Left cardiac atrium (tissue), 4 donors: ENCODE results near the gene GRIA3. TPM values are rescaled to one million over a fixed set of nuclear protein-coding genes. Genes with fewer than 3 reads are reported as not detected.
"Not testable (repeated sequence)": the region's sequence is repeated elsewhere in the genome, so short reads cannot be mapped to it uniquely, and the experiment has no call there.

Experiments used
- ATAC-seq, 2 donors: fragments of 200-7000 bp; cut with Tn5 transposase; one replicate each; pipeline ENCODE4 v1.9.1; 2020; ENCODE audit warnings: mild to moderate bottlenecking in 2 of 2, moderate library complexity in 2 of 2
- DNase-seq: peaks from one replicate; pipeline ENCODE4 v3.0.0-alpha.2; 2020
- intact Hi-C, 2 donors: fragments of 100-400 bp; cut with DNase I; formaldehyde crosslinking; loops; one replicate each; pipeline versions ENCODE4 v1.14.1 to v1.15.1; 2022 to 2023
- total RNA-seq, 2 donors: library from RNA; stranded (reverse); fragmentation: NEBNext Ultra II Directional; extraction: Animal tissue kit (Norgen Biotek cat#: 25700); gene quantifications; one replicate each; pipeline ENCODE4 v1.2.1, GENCODE V29; 2021
- donor health status: DM: no; HTN: yes; CAD: no.
- donor health status: DM: no; HTN: yes; CAD: no; lungs with severe emphysema.
- donor health status: DM: yes; HTN: yes; CAD: no.
- donor health status: Dilated cardiomyopathy.

The GRIA3 gene
- total RNA-seq, 2 donors from 2014 or later, result 0.65 to 2.6 TPM

- ATAC-seq (no peak), DNase-seq (no peak)
- intact Hi-C loops, result no loop called here
Measured at GRCh38 chrX:123331349-123331748, 147.3 kb downstream of the GRIA3 start.

GRCh38 chrX:123331859-123332258 lies 147.8 kb downstream of the GRIA3 start:
- ATAC-seq, result no peak
- no peak for DNase-seq
- intact Hi-C loops, result no loop called here

GRCh38 chrX:123336666-123337065 lies 152.6 kb downstream of the GRIA3 start:
- DNase-seq (no peak), ATAC-seq (no peak)
- intact Hi-C loops, result no loop called here

GRCh38 chrX:123337886-123338639 lies 154.0 kb downstream of the GRIA3 start:
- DNase-seq, result no peak
- ATAC-seq, result no peak
- intact Hi-C loops, result no loop called here

GRCh38 chrX:123339221-123339905 lies 155.3 kb downstream of the GRIA3 start:
- no peak for ATAC-seq
- intact Hi-C loops, result no loop called here
- DNase-seq, result no peak

GRCh38 chrX:123340696-123341095 lies 156.6 kb downstream of the GRIA3 start:
- ATAC-seq (no peak), DNase-seq (no peak)
- intact Hi-C loops, result no loop called here

- intact Hi-C loops, result no loop called here
- no peak for DNase-seq
- no peak for ATAC-seq
Measured at GRCh38 chrX:123348468-123348867, 164.4 kb downstream of the GRIA3 start.

GRCh38 chrX:123350226-123350625 lies 166.1 kb downstream of the GRIA3 start:
- no peak for ATAC-seq
- intact Hi-C loops, result no loop called here

GRCh38 chrX:123357941-123358340 lies 173.9 kb downstream of the GRIA3 start:
- intact Hi-C loops, result no loop called here
- ATAC-seq (no peak), DNase-seq (no peak)

More at GRCh38 chrX:123350226-123350625, 166.1 kb downstream of the GRIA3 start:
- DNase-seq, result no peak

- intact Hi-C loops, result no loop called here
- ATAC-seq, result no peak
- DNase-seq, result no peak
Measured at GRCh38 chrX:123358457-123358856, 174.4 kb downstream of the GRIA3 start.

GRCh38 chrX:123361371-123361770 lies 177.3 kb downstream of the GRIA3 start:
- intact Hi-C loops, result no loop called here
- ATAC-seq, result no peak

GRCh38 chrX:123386196-123386595 lies 202.1 kb downstream of the GRIA3 start:
- ATAC-seq, intact Hi-C loops, DNase-seq: not testable (repeated sequence)

More at GRCh38 chrX:123361371-123361770, 177.3 kb downstream of the GRIA3 start:
- DNase-seq, result no peak

GRCh38 chrX:123392921-123393320 lies 208.8 kb downstream of the GRIA3 start:
- DNase-seq (no peak), ATAC-seq (no peak)
- intact Hi-C loops, result no loop called here

GRCh38 chrX:123399709-123400108 lies 215.6 kb downstream of the GRIA3 start:
- ATAC-seq (no peak), DNase-seq (no peak)
- intact Hi-C loops, result no loop called here

- DNase-seq (no peak), ATAC-seq (no peak)
- intact Hi-C loops, result no loop called here
Measured at GRCh38 chrX:123405231-123405630, 221.2 kb downstream of the GRIA3 start.

GRCh38 chrX:123408821-123409737 lies 225.0 kb downstream of the GRIA3 start:
- intact Hi-C loops, result no loop called here
- DNase-seq, result no peak
- no peak for ATAC-seq

GRCh38 chrX:123422875-123423274 lies 238.8 kb downstream of the GRIA3 start:
- intact Hi-C loops, result loop anchor here in 1 of 2 donors (5.0 kb wide), 1 partner anchor 251 kb away; no protein-coding TSS in a partner anchor
- no peak for ATAC-seq
- no peak for DNase-seq

GRCh38 chrX:123424546-123424945 lies 240.5 kb downstream of the GRIA3 start:
- DNase-seq (no peak), ATAC-seq (peak in 1 of 2 donors; percentile 45)
- intact Hi-C loops, result loop anchor here in 1 of 2 donors (5.0 kb wide), 1 partner anchor 252 kb away; no protein-coding TSS in a partner anchor

- DNase-seq (no peak), ATAC-seq (no peak)
- intact Hi-C loops, result no loop called here
Measured at GRCh38 chrX:123425471-123425870, 241.4 kb downstream of the GRIA3 start.
